Measurements from ENCODE around the gene POLD2. TPM values are rescaled to one million over a fixed set of nuclear protein-coding genes. Genes with fewer than 3 reads are reported as not detected.

POLD2 gene
- total RNA-seq, 2 donors from 2014 or later = 38.7 to 43.8 TPM

DNA sequence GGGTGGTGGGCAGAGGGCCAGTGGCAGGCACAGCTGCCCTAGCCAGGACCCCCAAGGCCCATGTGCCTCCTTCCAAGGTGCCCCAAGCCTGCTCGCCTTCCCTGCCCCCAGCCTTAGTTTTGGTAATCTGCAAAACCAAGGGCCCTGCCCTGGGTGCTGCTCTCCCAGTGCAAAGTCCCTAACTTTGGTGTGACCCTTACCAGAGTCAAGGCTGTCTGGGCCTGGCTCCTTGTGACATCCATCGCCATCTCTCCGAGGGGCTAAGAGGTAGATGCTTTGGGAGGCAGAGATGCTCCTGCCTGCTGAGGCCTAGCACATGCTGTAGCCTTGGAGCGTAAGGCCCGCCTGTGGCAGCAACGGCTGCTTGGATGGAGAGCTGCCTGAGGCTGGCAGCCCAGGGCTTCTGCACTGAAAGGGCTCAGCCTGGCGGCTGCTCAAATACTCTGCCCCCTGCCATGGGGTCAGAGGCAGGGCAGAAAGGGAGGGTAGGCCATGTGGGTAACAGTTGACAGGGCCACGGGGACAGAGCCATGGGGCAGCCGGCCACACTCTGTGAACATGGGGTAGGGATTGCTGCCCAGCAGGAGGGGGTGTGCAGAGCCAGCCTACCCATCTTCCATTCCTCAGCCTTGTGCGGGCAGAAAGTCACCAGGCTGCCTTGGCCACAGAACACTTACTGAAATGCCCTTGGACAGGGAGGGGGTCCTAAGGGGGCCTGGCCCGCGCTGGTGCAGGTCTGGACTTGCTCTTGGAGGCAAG lies 35.7 kb upstream of the POLD2 start:
- TF ChIP-seq, protein P1, sequence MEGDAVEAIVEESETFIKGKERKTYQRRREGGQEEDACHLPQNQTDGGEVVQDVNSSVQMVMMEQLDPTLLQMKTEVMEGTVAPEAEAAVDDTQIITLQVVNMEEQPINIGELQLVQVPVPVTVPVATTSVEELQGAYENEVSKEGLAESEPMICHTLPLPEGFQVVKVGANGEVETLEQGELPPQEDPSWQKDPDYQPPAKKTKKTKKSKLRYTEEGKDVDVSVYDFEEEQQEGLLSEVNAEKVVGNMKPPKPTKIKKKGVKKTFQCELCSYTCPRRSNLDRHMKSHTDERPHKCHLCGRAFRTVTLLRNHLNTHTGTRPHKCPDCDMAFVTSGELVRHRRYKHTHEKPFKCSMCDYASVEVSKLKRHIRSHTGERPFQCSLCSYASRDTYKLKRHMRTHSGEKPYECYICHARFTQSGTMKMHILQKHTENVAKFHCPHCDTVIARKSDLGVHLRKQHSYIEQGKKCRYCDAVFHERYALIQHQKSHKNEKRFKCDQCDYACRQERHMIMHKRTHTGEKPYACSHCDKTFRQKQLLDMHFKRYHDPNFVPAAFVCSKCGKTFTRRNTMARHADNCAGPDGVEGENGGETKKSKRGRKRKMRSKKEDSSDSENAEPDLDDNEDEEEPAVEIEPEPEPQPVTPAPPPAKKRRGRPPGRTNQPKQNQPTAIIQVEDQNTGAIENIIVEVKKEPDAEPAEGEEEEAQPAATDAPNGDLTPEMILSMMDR (IDR thresholded peaks at IDR 0.05) = no peak
- H3K4me3 ChIP-seq = no peak overlapping the region
- no peaks in the 10 kb centered on the region for H3K27me3 ChIP-seq (replicated peaks; ENCODE audit: insufficient read depth)
- H3K36me3 ChIP-seq = no peaks in the 10 kb centered on the region
- H3K4me1 ChIP-seq (ENCODE audit: control insufficient read depth in 1 of 2, low read depth in 2 of 2) = no peaks in the 10 kb centered on the region
- DNase-seq (ENCODE audit: low spot score) (no peak), ATAC-seq (ENCODE audit: insufficient number of reproducible peaks, low FRiP score, low read depth) (no peak)
- H3K27ac ChIP-seq = no peak overlapping the region
- no peaks in the 10 kb centered on the region for H3K9me3 ChIP-seq

DNA sequence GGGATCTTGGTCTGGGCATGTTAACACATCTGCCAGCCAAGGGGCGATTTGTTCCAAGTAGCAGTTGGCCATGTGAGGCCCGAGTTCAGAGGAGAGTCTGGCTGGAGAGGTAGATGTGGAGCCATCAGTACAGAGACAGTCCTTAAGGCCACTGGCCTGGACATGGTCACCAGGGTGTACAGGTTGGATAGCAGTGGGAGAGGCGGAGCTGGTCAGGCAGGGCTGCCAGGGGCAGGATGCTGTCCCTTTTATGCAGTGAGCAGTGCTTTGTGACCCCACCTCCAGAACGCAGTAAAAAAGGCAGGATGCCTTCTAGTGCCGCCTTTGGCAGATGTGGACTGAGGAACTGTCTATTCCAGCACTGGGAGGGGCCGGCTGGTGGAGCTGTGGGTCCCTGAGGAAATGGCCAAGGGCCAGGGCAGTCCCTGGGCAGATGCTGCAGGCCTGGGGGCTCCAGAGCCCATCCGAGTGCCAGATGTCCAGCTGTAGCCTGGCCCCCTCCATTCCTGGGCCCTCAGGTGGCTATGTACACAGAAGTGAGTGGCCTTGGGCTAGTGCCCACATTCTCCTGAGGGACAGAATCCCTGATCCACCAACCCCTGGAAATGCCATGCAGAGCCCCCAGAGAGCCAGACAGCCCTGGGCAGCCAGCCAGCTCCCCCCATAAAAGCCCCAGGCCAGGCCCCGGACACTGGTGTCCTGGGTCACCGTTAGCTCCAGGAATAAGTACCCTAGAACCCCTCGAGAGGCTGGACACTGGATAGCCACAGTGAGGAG lies 34.9 kb upstream of the POLD2 start:
- Histone ChIP-seq H3K9me3 (no peaks in the 10 kb centered on the region), H3K36me3 (no peaks in the 10 kb centered on the region), H3K27ac (no peak overlapping the region), H3K27me3 (replicated peaks; ENCODE audit: insufficient read depth) (no peaks in the 10 kb centered on the region), H3K4me1 (ENCODE audit: control insufficient read depth in 1 of 2, low read depth in 2 of 2) (no peaks in the 10 kb centered on the region), H3K4me3 (no peak overlapping the region)
- TF ChIP-seq, protein P1 (IDR thresholded peaks at IDR 0.05) = no peak
- ATAC-seq (ENCODE audit: insufficient number of reproducible peaks, low FRiP score, low read depth) = no peak
- DNase-seq (ENCODE audit: low spot score) = no peak

DNA sequence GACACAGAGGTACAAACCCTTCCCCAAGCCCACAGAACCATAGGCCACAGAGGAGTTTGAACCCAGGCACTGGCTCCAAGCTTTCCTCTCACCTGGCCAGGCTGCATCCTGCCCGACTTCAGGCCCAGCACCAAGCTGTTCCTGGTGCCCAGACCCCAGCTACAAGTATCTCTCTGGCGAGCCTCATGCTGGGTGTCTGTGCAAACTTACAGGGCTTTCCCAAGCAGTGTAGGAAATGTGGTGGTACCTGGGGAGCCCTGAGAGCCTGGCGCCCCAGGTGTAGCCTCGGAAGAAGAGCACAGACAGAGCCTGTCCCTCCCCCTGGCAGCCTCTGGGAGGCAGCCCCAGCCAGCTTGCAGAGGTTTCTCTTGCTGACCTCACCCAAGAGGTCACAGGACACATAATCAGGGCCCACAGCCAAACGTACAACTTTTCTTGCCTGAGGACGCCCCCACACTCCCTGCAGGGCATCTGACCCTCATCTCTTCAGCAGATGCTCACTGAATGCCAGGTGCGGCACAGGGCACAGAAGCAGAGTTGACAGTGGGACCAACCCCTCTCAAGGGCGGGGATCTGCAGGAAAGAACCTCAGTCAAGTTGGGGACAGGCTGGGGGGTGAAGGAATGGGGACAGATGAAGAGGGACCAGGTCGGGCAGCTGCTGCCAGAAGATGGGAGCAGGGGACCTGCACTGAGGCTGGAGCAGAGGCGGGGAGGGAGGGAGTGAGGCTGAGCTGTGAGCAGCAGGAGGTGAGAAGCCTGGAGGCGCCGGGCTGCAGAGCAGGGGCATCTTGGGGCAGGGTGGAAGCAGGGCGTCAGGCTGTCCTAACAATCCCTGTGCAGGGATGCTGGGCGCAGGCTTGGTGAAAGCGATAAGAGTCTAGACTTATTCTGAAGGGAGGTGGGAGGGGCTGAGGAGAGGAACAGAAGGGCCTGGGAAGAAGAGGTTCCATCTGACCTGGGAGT lies 34.0 kb upstream of the POLD2 start:
- DNase-seq (ENCODE audit: low spot score) (no peak), ATAC-seq (ENCODE audit: insufficient number of reproducible peaks, low FRiP score, low read depth) (no peak)
- Histone ChIP-seq H3K9me3 (no peaks in the 10 kb centered on the region), H3K36me3 (no peaks in the 10 kb centered on the region), H3K27ac (no peak overlapping the region), H3K4me3 (no peak overlapping the region), H3K4me1 (ENCODE audit: control insufficient read depth in 1 of 2, low read depth in 2 of 2) (no peaks in the 10 kb centered on the region), H3K27me3 (replicated peaks; ENCODE audit: insufficient read depth) (no peaks in the 10 kb centered on the region)
- TF ChIP-seq, protein P1 (IDR thresholded peaks at IDR 0.05) = no peak

DNA sequence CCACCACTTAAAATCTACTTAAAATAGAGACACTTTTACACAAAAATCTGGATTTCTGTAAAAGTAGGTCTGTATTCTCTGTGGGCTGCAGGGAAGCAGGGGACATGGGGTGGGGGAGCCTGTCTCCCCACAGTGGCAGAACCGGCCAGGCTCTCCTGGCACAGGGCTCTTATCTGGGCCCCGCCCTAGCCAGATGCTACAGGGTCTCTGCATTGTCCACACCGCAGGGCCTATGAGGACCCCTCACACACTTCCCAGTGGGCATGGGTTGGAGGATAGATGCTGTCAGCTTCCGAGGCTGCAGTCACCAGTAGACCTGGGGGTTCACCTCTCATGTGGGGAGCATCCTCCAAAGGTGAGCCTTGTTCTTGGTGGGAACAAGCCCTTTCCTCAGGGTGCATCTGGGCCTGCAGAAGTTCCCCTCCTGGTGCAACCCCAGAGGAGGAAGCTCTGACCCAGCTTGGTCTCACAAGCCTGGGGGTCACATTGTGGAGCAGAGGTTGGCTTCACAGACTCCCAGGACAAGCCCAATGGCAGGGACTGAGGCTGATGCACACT lies 33.2 kb upstream of the POLD2 start:
- H3K36me3 ChIP-seq = no peaks in the 10 kb centered on the region
- H3K4me1 ChIP-seq (ENCODE audit: control insufficient read depth in 1 of 2, low read depth in 2 of 2) = no peaks in the 10 kb centered on the region
- H3K4me3 ChIP-seq = no peak overlapping the region
- H3K27me3 ChIP-seq (replicated peaks; ENCODE audit: insufficient read depth) = no peaks in the 10 kb centered on the region
- H3K9me3 ChIP-seq = no peaks in the 10 kb centered on the region
- DNase-seq (ENCODE audit: low spot score) (no peak), ATAC-seq (ENCODE audit: insufficient number of reproducible peaks, low FRiP score, low read depth) (no peak)
- no peak overlapping the region for H3K27ac ChIP-seq
- TF ChIP-seq, protein P1 (IDR thresholded peaks at IDR 0.05) = no peak
